HG03571 (cell line): ENCODE data around the gene ZNF516.

Experiments used
- ATAC-seq: cut with Tn5 transposase; IDR thresholded peaks from one replicate; pipeline ENCODE4 v1.9.1; 2021; ENCODE audit not compliant: unreplicated experiment

The ZNF516 gene

GRCh38 chr18:76402026-76402990, 92.7 kb downstream of the ZNF516 start:
- ATAC-seq = no peak

- no peak for ATAC-seq
These were observed 93.5 kb downstream of the ZNF516 start for GRCh38 chr18:76401498-76401897.

- no peak for ATAC-seq
These were observed 95.2 kb downstream of the ZNF516 start for GRCh38 chr18:76399613-76400391.

- peak; percentile 89 for ATAC-seq
These were observed 96.0 kb downstream of the ZNF516 start for GRCh38 chr18:76398896-76399612.

GRCh38 chr18:76398295-76398694, 96.7 kb downstream of the ZNF516 start:
- ATAC-seq = no peak

GRCh38 chr18:76397631-76398030, 97.4 kb downstream of the ZNF516 start:
- no peak for ATAC-seq

GRCh38 chr18:76396792-76397191, 98.2 kb downstream of the ZNF516 start:
- ATAC-seq = no peak

GRCh38 chr18:76395609-76396008, 99.4 kb downstream of the ZNF516 start:
- no peak for ATAC-seq

- no peak for ATAC-seq
These were observed 100.1 kb downstream of the ZNF516 start for GRCh38 chr18:76394780-76395476.

- ATAC-seq = no peak
These were observed 102.7 kb downstream of the ZNF516 start for GRCh38 chr18:76392349-76392748.

GRCh38 chr18:76391746-76392145, 103.3 kb downstream of the ZNF516 start:
- ATAC-seq = no peak

- ATAC-seq = no peak
These were observed 104.0 kb downstream of the ZNF516 start for GRCh38 chr18:76391038-76391437.

- no peak for ATAC-seq
These were observed 104.5 kb downstream of the ZNF516 start for GRCh38 chr18:76390452-76391035.

GRCh38 chr18:76389716-76390115, 105.3 kb downstream of the ZNF516 start:
- no peak for ATAC-seq

- ATAC-seq = no peak
These were observed 106.1 kb downstream of the ZNF516 start for GRCh38 chr18:76388891-76389423.

- ATAC-seq = no peak
These were observed 106.8 kb downstream of the ZNF516 start for GRCh38 chr18:76388261-76388660.

- no peak for ATAC-seq
These were observed 107.4 kb downstream of the ZNF516 start for GRCh38 chr18:76387608-76388007.

- ATAC-seq = no peak
These were observed 108.2 kb downstream of the ZNF516 start for GRCh38 chr18:76386886-76387285.

- ATAC-seq = no peak
These were observed 109.0 kb downstream of the ZNF516 start for GRCh38 chr18:76386071-76386470.

- no peak for ATAC-seq
These were observed 109.4 kb downstream of the ZNF516 start for GRCh38 chr18:76385681-76385975.
